Measurements from ENCODE around the gene CPLANE1.

- TF ChIP-seq CTCF (IDR thresholded peaks at IDR 0.05): no peak
- TF ChIP-seq POLR2A (IDR thresholded peaks at IDR 0.05): no peak
Observed at GRCh38 chr5:37226377-37226776, 22.8 kb downstream of the CPLANE1 start.

Measured in thyroid gland (tissue), 4 donors.